Motor neuron (in vitro differentiated cells): Measurements from ENCODE around the gene ACE. TPM values are rescaled to one million over a fixed set of nuclear protein-coding genes. Genes with fewer than 3 reads are reported as not detected.

Source experiments
- ATAC-seq, 8 experiments: fragments of 200-7000 bp; cut with Tn5 transposase; replicated peaks in 6 of 8; 2 replicates each; pipeline ENCODE4 v1.8.0; 2021; ENCODE audit warnings: mild to moderate bottlenecking in 8 of 8, moderate library complexity in 8 of 8
- H3K27ac ChIP-seq, 2 donors: fragments of 250-450 bp; sonication (Bioruptor Pico); 2 replicates each; pipeline ENCODE4 v1.9.0; 2021; ENCODE audit warnings: antibody characterized with exemption in 2 of 2, mild to moderate bottlenecking in 2 of 2, moderate library complexity in 1 of 2
- H3K4me1 ChIP-seq, 2 donors: fragments of 250-450 bp; sonication (Bioruptor Pico); replicated peaks in 1 of 2; 2 replicates each; pipeline ENCODE4 v1.6.1; 2021; ENCODE audit warnings: antibody characterized with exemption in 2 of 2, mild to moderate bottlenecking in 2 of 2, moderate library complexity in 1 of 2
- H3K4me3 ChIP-seq, 5 donors: fragments of 250-450 bp; sonication (Bioruptor Pico); 2 replicates each; pipeline ENCODE4 v1.9.0; 2021; ENCODE audit warnings: antibody characterized with exemption in 5 of 5, mild to moderate bottlenecking in 5 of 5, moderate library complexity in 4 of 5
- WGBS, 10 experiments: fragments of 450-650 bp; shearing (Covaris generic); methylation state at CpG; one replicate each; pipeline ENCODE4 v1.0.0; 2022; 5-methylcytosine and 5-hydroxymethylcytosine counted together
- in situ Hi-C, 9 experiments: fragments of 400-800 bp; cut with MboI; loops; one replicate each; pipeline ENCODE4 v1.15.0; 2021; ENCODE audit warnings: low sequenced_read_pairs in 9 of 9, low pct_unique_long_range_greater_than_20kb in 2 of 9; ENCODE audit not compliant: unreplicated experiment in 9 of 9
- total RNA-seq, 8 experiments: library from RNA; unstranded; fragments of 300-600 nt; gene quantifications; 2 replicates each; pipeline versions ENCODE4 v1.2.3 to v1.2.4, GENCODE V29; 2022

ACE gene
- total RNA-seq, 8 experiments from 2014 or later, result 0.49 to 3.2 (median 1.4) TPM

DNA sequence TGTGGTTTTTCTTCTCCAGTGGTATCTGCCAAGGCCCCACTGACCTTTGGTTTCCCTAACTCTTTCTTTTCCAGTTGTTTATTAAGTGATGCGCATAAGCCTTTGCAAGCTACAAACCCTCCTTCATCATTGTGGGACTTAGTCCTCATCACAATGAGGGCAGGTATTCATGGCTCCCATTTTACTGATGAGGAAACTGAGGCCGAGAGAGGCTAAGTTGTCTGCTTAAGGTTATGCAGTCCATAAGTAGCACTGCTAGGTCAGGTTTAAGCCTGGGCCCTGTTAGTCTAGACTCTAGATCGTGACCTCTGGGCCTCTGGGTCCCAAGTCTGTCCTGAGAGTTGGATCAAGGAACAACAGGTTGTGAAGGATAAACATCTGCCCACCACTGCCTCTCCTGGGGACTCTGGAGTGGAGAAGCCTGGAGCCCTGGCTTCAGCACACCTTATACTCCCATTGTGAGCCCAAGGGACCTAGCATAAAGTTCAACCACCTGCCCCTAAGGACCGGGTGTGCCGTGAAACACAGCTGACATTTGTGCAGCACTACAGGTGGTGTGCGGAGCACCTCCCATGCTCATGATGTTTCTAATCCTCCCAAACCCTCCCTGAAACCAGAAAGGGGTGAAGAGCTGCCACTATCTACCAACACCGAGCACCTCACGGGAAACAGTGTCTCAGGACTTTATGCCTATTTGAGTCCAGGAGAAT lies 41.1 kb downstream of the ACE start:
- Histone ChIP-seq H3K4me1 (peaks cover 0 to 8% of the 10 kb centered on the region in 2 donors), H3K4me3 (no peak overlapping the region), H3K27ac (no peak overlapping the region)
- ATAC-seq, result no peak
- WGBS, 10 experiments, result 17 to 100% (median 75%) methylated on average over 1 to 8 of the region's 8 CpGs; no CpG with 5 or more reads in 1 of the 10 experiments
- in situ Hi-C loops, result no loop called here

DNA sequence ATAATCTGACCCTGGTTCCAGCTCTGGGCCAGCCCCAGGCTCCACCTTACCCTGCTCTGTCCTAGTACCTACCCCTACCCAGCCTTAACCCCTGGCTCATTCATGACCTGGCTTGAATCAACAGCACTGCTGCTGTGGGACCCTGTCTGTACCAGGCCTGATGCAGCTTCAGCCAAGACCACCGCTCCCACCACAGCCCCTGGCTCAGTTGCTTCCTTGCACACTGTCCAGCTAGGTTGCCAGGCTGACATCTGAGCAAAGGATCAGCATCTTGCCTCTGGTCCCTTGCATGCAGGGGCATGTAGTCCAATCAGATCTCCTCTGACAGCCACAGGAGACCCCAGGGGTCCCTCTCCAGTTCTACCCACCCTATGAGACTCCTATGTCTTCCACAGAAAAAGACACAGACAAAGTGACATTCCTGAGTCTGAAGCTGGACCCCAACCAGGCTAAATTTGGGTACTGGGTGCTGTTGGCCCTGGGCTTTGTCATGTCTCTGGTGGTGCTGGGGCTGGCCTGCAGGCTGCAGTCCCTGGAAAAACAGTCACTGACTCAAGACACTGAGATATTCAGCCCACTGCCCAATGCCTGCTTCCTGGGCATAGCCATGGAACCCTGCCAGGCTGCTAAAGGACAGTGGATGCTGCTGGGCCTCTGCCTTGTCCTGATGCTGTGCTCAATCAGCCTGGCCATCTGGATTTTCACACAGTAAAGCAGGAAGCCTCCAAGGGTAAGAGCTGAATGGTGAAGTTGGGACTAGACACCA lies 42.4 kb downstream of the ACE start:
- in situ Hi-C loops, result no loop called here
- Histone ChIP-seq H3K4me1 (peaks cover 0 to 12% of the 10 kb centered on the region in 2 donors), H3K4me3 (no peak overlapping the region), H3K27ac (no peak overlapping the region)
- WGBS, 10 experiments, result no CpG with 5 or more reads among the region's 1 CpG
- no peak for ATAC-seq

DNA sequence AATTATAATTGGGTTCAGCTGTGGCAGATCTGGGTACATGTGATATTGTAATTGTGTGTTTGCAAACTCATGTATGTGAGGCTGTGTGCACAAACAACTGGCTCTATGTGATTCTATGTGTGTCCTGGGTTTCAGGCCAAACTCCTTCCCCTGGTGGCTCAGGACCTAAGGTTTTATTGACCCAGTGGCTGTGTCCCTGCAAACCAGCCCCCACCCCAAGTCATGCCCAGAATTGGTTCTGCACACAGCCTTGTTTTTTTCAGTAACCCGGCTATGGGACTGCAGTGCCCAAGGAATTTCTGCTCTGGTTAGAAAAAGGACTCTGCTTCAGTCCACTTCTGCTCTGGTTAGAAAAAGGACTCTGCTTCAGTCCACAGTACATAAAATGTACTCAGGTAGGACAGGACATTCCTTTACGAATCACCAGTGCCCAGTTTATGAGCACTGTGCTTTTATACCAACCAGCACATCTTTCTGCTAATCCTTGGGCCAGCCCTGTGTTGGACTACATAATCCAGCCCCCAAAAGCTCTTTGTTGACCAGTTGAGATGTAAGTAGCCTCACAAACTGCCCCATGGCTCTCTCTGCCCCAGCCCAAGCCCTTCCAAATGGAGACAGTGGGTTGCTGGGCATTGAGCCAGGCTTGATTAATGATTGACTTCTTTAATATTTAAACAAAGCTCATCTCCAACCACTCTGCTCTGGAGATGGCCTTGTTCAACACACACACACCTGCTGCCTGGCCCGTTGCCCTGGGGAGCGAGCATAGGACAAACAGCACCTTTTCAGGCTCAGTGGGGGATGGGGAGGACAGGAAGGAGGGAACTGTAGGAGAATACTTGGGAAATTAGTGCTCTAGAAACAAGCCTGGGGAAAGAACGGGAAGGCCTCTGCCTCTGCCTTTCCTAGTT lies 43.4 kb downstream of the ACE start:
- in situ Hi-C loops, result no loop called here
- no peak overlapping the region for H3K27ac ChIP-seq
- peaks cover 0 to 12% of the 10 kb centered on the region in 2 donors for H3K4me1 ChIP-seq
- no peak overlapping the region for H3K4me3 ChIP-seq
- WGBS, 10 experiments, result 0 to 57% (median 35%) methylated on average over 1 to 4 of the region's 5 CpGs; no CpG with 5 or more reads in 3 of the 10 experiments
- peak in 1 of 8 experiments; percentile 36 for ATAC-seq

DNA sequence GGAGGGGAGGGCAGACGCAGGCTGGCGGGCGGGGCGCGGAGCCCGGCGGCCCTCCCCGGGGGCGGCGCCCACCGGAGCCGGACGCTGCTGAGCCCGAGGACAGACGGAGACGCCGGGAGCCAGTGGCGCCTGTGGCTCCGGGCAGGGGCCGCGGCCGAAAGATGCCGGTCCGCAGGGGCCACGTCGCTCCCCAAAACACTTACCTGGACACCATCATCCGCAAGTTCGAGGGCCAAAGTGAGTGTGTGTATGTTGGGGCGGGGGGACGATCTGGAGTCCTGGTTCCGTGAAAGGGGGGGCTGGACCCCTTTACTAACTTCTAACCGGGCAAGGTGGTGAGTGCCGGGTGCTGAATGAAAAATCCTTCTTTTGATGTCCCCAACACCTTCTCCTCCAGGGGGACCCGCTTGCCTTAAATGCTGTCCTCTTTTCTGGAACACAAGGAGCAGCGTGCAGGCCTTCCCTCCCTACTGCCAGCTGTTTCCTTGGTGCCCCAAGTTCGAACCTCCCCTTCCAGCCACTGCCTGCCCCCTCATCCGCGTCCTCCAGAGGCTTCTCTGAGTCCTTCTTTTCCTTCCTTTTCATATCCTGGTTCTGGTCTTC lies 46.5 kb downstream of the ACE start, which contains the start of gene KCNH6:
Gene KCNH6 (plus strand): TSS at position 106 of the 603 bp plus-strand sequence. CDS start 56 bp downstream, at position 162.
- WGBS, 10 experiments, result 17 to 50% (median 20%) methylated on average over 1 to 2 of the region's 38 CpGs; no CpG with 5 or more reads in 7 of the 10 experiments
- in situ Hi-C loops, result no loop called here
- peak within 1 kb of the TSS; percentile 6 to 19 (median 14) for H3K4me3 ChIP-seq
- H3K4me1 ChIP-seq, result peaks cover 0 to 12% of the 10 kb centered on the region in 2 donors
- H3K27ac ChIP-seq, result no peak within 1 kb of the TSS
- peak in 4 of 8 experiments; percentile 11 to 63 (median 26) for ATAC-seq

DNA sequence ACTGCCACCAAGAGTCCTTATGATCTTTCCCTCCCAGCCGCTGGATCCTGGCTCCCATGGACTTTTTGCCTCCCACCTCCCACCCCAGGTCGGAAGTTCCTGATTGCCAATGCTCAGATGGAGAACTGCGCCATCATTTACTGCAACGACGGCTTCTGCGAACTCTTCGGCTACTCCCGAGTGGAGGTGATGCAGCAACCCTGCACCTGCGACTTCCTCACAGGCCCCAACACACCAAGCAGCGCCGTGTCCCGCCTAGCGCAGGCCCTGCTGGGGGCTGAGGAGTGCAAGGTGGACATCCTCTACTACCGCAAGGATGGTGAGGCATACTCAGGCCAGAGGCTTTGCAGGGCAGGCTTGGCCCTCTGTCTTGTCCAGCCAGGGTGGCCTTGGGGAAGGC lies 47.2 kb downstream of the ACE start:
- no peak overlapping the region for H3K27ac ChIP-seq
- in situ Hi-C loops, result no loop called here
- H3K4me1 ChIP-seq, result peaks cover 0 to 12% of the 10 kb centered on the region in 2 donors
- 50 to 83% (median 81%) methylated on average over 2 to 10 of the region's 14 CpGs; no CpG with 5 or more reads in 6 of the 10 experiments for WGBS, 10 experiments
- no peak overlapping the region for H3K4me3 ChIP-seq
- ATAC-seq, result no peak

DNA sequence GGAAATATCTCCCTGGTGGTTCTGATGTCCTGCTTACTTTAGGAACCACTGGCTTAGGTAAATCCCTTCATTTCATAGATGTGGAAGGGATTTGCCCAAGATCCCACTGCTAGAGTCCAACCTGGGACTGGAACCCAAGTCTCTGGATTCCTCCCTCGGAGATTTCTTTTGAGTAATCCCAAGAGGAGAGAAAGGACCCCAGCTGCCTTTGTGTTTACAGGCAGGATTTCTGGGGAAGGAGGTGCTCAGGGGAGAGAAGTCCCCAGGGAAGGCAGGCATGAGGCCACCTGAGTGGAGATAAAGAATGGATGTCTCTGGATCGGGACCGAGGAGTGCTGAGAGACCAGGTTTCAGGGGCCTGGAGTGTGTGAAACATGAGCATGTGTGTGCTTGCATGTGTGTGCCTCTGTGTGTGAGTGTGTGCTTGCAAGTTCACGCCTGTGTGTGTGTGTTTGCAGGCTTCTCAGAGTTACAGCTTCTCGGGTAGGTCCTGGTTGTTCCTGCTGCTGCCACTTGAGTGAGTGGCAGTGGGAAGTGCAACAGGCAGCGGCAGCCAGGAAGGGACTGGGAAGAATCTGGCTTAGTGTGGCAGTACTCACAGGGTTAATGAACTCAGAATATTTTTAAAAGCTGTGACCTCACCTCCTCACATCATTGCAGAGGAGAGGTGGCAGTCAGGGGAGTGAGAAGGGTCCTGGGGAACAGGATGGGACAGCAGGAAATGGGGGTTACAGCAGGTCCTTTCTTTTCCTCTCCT lies 48.5 kb downstream of the ACE start:
- in situ Hi-C loops, result no loop called here
- WGBS, 10 experiments, result 50 to 100% (median 62%) methylated on average over 1 to 4 of the region's 6 CpGs; no CpG with 5 or more reads in 4 of the 10 experiments
- no peak for ATAC-seq

DNA sequence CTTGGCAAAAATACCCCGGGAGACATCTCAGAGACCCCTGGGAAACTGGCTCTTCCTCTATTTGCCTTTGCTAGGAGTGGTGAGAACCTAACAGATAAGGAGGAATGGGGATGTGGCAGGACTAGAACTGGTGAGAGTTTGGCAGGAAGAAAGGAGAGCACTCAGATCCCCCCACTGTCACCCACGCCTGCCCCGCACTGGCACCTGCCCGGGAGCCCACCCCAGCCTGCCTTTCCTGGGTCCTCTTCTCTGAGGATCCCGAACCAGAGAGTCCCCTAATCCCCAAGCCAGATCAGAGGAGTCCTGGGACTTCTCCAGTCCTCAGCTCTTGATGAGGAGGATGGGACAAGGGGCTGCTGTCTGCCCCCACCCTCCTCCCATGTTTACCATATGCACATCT lies 50.0 kb downstream of the ACE start:
- no peak for ATAC-seq
- Histone ChIP-seq H3K4me1 (peaks cover 9 to 19% of the 10 kb centered on the region in 2 donors), H3K27ac (no peak overlapping the region), H3K4me3 (no peak overlapping the region)
- in situ Hi-C loops, result no loop called here
- 0 to 90% (median 46%) methylated on average over 1 to 3 of the region's 5 CpGs; no CpG with 5 or more reads in 4 of the 10 experiments for WGBS, 10 experiments

More for the DNA sequence above, 48.5 kb downstream of the ACE start:
- no peak overlapping the region for H3K27ac ChIP-seq
- H3K4me3 ChIP-seq, result no peak overlapping the region
- peaks cover 0 to 12% of the 10 kb centered on the region in 2 donors for H3K4me1 ChIP-seq

DNA sequence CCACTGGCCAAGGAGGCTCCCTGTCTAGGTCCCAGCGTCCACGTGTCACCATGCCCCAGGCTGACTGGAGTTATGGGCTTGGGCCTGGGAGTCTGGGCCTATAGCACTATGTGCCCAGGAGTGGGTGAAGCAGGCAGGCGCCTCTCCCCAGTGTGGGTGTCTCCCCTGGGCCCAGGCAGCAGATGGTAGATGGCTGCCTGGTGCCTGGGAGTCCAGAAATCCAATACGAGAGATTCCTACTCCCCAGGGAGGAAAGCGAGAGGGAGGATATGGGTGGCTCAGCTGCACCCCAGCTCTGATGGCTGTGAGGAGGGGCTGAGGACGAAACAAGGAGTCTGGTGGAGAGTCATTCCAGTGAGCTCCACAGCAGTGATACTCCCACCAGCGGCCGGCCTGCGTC lies 51.3 kb downstream of the ACE start:
- in situ Hi-C loops, result no loop called here
- H3K27ac ChIP-seq, result no peak overlapping the region
- no peak for ATAC-seq

DNA sequence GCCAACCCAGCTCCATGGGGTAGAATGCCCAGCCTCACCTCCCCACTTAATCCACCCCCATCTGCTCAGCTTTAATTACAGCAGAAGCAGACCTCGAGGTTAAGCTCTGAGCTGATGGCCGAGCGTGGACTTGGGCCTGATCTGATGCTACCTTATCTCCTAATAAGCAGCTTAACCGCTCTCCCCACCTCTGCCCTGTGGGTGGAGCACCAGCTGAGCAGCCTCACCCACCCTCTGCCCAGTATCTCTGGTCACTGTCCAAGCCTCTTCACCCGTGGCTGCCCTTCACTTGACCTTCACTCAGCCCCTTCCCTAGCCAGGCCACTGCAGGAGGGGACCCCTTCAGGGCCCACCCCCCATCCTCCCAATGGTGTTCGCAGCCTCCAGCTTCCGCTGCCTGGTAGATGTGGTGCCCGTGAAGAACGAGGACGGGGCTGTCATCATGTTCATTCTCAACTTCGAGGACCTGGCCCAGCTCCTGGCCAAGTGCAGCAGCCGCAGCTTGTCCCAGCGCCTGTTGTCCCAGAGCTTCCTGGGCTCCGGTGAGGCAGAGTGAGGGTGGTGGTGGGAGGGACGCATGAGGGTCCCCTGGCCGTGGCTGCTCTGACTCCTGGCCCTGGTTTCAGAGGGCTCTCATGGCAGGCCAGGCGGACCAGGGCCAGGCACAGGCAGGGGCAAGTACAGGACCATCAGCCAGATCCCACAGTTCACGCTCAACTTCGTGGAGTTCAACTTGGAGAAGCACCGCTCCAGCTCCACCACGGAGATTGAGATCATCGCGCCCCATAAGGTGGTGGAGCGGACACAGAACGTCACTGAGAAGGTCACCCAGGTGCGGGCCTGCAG lies 53.1 kb downstream of the ACE start:
- Histone ChIP-seq H3K4me1 (peaks cover 9 to 12% of the 10 kb centered on the region in 2 donors), H3K27ac (no peak overlapping the region), H3K4me3 (no peak overlapping the region)
- in situ Hi-C loops, result no loop called here
- 17 to 100% (median 84%) methylated on average over 2 to 8 of the region's 26 CpGs; no CpG with 5 or more reads in 3 of the 10 experiments for WGBS, 10 experiments
- ATAC-seq, result no peak

More for the DNA sequence above, 51.3 kb downstream of the ACE start:
- 0 to 100% (median 50%) methylated on average over 1 to 8 of the region's 9 CpGs; no CpG with 5 or more reads in 3 of the 10 experiments for WGBS, 10 experiments
- Histone ChIP-seq H3K4me1 (peaks cover 9 to 16% of the 10 kb centered on the region in 2 donors), H3K4me3 (no peak overlapping the region)

DNA sequence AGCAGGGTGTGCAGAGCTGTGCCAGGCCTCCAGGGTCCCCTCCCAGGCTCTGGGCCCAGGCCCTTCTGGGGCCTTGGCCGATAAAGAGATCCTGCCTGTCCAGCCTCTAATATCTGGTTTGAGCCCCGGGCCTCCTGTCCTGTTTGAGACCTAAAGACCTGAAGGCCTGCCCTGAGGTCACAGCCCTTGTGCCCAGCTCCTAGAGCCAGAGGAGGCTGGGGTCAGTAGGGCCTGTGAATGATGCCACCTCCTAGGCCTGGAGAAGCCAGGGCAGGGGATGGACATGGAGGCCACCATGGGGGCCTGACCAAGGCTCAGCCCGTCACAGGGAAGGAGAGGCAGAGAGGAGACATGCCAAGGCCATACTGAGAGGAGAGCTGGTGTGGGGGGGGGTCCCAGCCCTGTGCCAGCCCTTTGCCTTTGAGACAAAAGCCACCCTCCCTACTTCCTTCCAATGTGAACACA lies 53.7 kb downstream of the ACE start:
- in situ Hi-C loops, result no loop called here
- Histone ChIP-seq H3K4me1 (peaks cover 9 to 12% of the 10 kb centered on the region in 2 donors), H3K4me3 (no peak overlapping the region), H3K27ac (peak overlapping the region in 1 of 2 donors; percentile 42)
- 67 to 80% methylated on average over 1 of the region's 3 CpGs; no CpG with 5 or more reads in 8 of the 10 experiments for WGBS, 10 experiments
- ATAC-seq, result peak in 2 of 8 experiments; percentile 1 to 7
